Chondrocyte (in vitro differentiated cells): ENCODE measurements around the gene HSD17B2. TPM values are rescaled to one million over a fixed set of nuclear protein-coding genes. Genes with fewer than 3 reads are reported as not detected.

ENCODE experiments used
- DNase-seq: peaks from one replicate; pipeline ENCODE4 v3.0.0; 2021; ENCODE audit warnings: mixed read lengths, low spot score
- H3K27ac Mint-ChIP-seq: one replicate; pipeline ENCODE4 v1.8.0; 2021; ENCODE audit warnings: mild to moderate bottlenecking, moderate library complexity, mixed read lengths; ENCODE audit not compliant: unreplicated experiment
- H3K27me3 Mint-ChIP-seq: 2 replicates; pipeline ENCODE4 v1.8.0; 2021; ENCODE audit warnings: low read depth, mixed read lengths
- H3K36me3 Mint-ChIP-seq: 2 replicates; pipeline ENCODE4 v1.8.0; 2021; ENCODE audit warnings: low read depth, mixed read lengths
- H3K4me1 Mint-ChIP-seq: 2 replicates; pipeline ENCODE4 v1.8.0; 2021; ENCODE audit warnings: low read depth, mild to moderate bottlenecking, mixed read lengths
- H3K4me3 Mint-ChIP-seq: one replicate; pipeline ENCODE4 v1.8.0; 2021; ENCODE audit warnings: mild to moderate bottlenecking, moderate library complexity, mixed read lengths; ENCODE audit not compliant: unreplicated experiment
- H3K9me3 Mint-ChIP-seq: 2 replicates; pipeline ENCODE4 v1.8.0; 2021; ENCODE audit warnings: low read depth, mixed read lengths
- total RNA-seq: library from RNA; stranded (reverse); gene quantifications from 3 replicates; pipeline ENCODE4 v1.2.1, GENCODE V29; 2021
- TF ChIP-seq, protein P1 (sequence below): fragments of 200-600 bp; sonication (generic); IDR thresholded peaks from 2 replicates; pipeline ENCODE4 v1.5.0; 2021; ENCODE audit warnings: antibody characterized with exemption, mild to moderate bottlenecking, moderate library complexity

The HSD17B2 gene
- total RNA-seq, 1 donor from 2014 or later = not detected

GRCh38 chr16:82043680-82044584, 8.9 kb downstream of the HSD17B2 start:
- Mint-ChIP-seq H3K4me3 (no peak overlapping the region), H3K27ac (no peak overlapping the region), H3K36me3 (no peaks in the 10 kb centered on the region), H3K9me3 (no peaks in the 10 kb centered on the region), H3K4me1 (peaks cover 3% of the 10 kb centered on the region), H3K27me3 (peaks cover 36% of the 10 kb centered on the region)
- TF ChIP-seq, protein P1, sequence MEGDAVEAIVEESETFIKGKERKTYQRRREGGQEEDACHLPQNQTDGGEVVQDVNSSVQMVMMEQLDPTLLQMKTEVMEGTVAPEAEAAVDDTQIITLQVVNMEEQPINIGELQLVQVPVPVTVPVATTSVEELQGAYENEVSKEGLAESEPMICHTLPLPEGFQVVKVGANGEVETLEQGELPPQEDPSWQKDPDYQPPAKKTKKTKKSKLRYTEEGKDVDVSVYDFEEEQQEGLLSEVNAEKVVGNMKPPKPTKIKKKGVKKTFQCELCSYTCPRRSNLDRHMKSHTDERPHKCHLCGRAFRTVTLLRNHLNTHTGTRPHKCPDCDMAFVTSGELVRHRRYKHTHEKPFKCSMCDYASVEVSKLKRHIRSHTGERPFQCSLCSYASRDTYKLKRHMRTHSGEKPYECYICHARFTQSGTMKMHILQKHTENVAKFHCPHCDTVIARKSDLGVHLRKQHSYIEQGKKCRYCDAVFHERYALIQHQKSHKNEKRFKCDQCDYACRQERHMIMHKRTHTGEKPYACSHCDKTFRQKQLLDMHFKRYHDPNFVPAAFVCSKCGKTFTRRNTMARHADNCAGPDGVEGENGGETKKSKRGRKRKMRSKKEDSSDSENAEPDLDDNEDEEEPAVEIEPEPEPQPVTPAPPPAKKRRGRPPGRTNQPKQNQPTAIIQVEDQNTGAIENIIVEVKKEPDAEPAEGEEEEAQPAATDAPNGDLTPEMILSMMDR = no peak
- no peak for DNase-seq

- TF ChIP-seq, protein P1 = no peak
- Mint-ChIP-seq H3K36me3 (no peaks in the 10 kb centered on the region), H3K4me1 (peaks cover 3% of the 10 kb centered on the region), H3K9me3 (no peaks in the 10 kb centered on the region), H3K27me3 (peaks cover 35% of the 10 kb centered on the region), H3K4me3 (no peak overlapping the region), H3K27ac (no peak overlapping the region)
- DNase-seq = no peak
Measured at GRCh38 chr16:82044585-82044911, 9.5 kb downstream of the HSD17B2 start.

GRCh38 chr16:82045465-82045864, 10.4 kb downstream of the HSD17B2 start:
- Mint-ChIP-seq H3K36me3 (no peaks in the 10 kb centered on the region), H3K4me1 (peaks cover 3% of the 10 kb centered on the region), H3K4me3 (no peak overlapping the region), H3K27ac (no peak overlapping the region), H3K27me3 (peaks cover 37% of the 10 kb centered on the region), H3K9me3 (no peaks in the 10 kb centered on the region)
- TF ChIP-seq, protein P1 = no peak
- no peak for DNase-seq

- peaks cover 36% of the 10 kb centered on the region for H3K27me3 Mint-ChIP-seq
- no peaks in the 10 kb centered on the region for H3K36me3 Mint-ChIP-seq
- no peak overlapping the region for H3K27ac Mint-ChIP-seq
- TF ChIP-seq, protein P1 = no peak
- no peak for DNase-seq
- H3K4me3 Mint-ChIP-seq = no peak overlapping the region
- no peaks in the 10 kb centered on the region for H3K9me3 Mint-ChIP-seq
- peaks cover 3% of the 10 kb centered on the region for H3K4me1 Mint-ChIP-seq
Measured at GRCh38 chr16:82046541-82046940, 11.5 kb downstream of the HSD17B2 start.

GRCh38 chr16:82046941-82047340, 11.9 kb downstream of the HSD17B2 start:
- no peak for DNase-seq
- H3K27me3 Mint-ChIP-seq = peaks cover 35% of the 10 kb centered on the region
- no peak overlapping the region for H3K27ac Mint-ChIP-seq
- H3K9me3 Mint-ChIP-seq = no peaks in the 10 kb centered on the region
- TF ChIP-seq, protein P1 = no peak
- H3K36me3 Mint-ChIP-seq = no peaks in the 10 kb centered on the region
- peaks cover 3% of the 10 kb centered on the region for H3K4me1 Mint-ChIP-seq
- H3K4me3 Mint-ChIP-seq = no peak overlapping the region
